Nephron progenitor cell (in vitro differentiated cells): Measurements from ENCODE around the gene ACAD10.

Experiments
- DNase-seq: peaks from one replicate; pipeline ENCODE4 v3.0.0; 2021
- H3K27ac Mint-ChIP-seq: 2 replicates; pipeline ENCODE4 v1.8.0; 2021; ENCODE audit warnings: mild to moderate bottlenecking, moderate library complexity, mixed read lengths
- H3K27me3 Mint-ChIP-seq: 2 replicates; pipeline ENCODE4 v1.8.0; 2021; ENCODE audit warnings: mild to moderate bottlenecking, low read depth, mixed read lengths; ENCODE audit not compliant: poor library complexity
- H3K36me3 Mint-ChIP-seq: 2 replicates; pipeline ENCODE4 v1.8.0; 2021; ENCODE audit warnings: low read depth, mixed read lengths
- H3K4me1 Mint-ChIP-seq: 2 replicates; pipeline ENCODE4 v1.8.0; 2021; ENCODE audit warnings: mixed read lengths
- H3K4me3 Mint-ChIP-seq: 2 replicates; pipeline ENCODE4 v1.8.0; 2021; ENCODE audit warnings: mild to moderate bottlenecking, moderate library complexity, mixed read lengths
- H3K9me3 Mint-ChIP-seq: 2 replicates; pipeline ENCODE4 v1.8.0; 2021; ENCODE audit warnings: mild to moderate bottlenecking, moderate library complexity, mixed read lengths
- TF ChIP-seq, protein P1 (sequence below): fragments of 200-600 bp; sonication (generic); IDR thresholded peaks from 2 replicates; pipeline ENCODE4 v1.5.0; 2021; ENCODE audit warnings: antibody characterized with exemption

ACAD10 gene

DNA sequence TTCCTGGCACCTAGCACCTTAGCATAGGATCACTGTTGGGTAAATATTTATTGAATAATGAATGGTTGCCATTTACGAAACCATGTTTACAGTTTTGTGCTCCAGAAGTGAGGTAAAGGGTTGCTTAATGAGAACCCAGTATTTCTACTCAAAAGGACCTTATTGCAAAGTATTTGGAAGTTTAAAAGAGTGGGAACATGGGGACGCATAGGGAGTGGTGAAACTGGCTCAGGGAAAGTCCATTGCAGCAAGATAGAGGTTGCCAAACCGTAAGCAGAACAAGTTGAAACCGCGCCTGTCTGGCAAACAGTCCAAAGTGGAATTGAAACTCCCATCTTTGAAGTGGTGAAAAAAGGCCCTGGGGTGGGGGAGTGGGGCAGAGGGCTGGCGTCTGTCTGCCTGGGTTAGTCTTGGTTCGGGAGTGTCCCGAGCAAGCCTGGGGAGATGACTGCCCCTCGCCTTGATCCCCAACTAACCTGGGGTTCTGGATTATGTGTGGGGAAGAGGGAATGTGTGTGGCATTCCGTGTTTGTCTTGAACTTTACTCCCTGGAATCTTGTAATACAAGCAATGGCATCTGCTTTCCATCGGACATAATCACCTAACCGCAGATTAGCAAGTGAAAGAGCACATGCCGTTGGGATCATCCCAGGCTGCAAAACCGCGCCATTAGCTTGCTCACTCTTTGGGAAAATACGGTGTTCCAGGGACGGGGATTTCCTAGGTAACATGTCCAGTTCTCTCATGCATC, 88.1 kb downstream of the ACAD10 start:
- no peak overlapping the region for H3K4me3 Mint-ChIP-seq
- TF ChIP-seq, protein P1, sequence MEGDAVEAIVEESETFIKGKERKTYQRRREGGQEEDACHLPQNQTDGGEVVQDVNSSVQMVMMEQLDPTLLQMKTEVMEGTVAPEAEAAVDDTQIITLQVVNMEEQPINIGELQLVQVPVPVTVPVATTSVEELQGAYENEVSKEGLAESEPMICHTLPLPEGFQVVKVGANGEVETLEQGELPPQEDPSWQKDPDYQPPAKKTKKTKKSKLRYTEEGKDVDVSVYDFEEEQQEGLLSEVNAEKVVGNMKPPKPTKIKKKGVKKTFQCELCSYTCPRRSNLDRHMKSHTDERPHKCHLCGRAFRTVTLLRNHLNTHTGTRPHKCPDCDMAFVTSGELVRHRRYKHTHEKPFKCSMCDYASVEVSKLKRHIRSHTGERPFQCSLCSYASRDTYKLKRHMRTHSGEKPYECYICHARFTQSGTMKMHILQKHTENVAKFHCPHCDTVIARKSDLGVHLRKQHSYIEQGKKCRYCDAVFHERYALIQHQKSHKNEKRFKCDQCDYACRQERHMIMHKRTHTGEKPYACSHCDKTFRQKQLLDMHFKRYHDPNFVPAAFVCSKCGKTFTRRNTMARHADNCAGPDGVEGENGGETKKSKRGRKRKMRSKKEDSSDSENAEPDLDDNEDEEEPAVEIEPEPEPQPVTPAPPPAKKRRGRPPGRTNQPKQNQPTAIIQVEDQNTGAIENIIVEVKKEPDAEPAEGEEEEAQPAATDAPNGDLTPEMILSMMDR, result no peak
- peak overlapping the region; percentile 99 for H3K27ac Mint-ChIP-seq
- H3K36me3 Mint-ChIP-seq, result peaks cover 10% of the 10 kb centered on the region
- H3K27me3 Mint-ChIP-seq, result peaks cover 4% of the 10 kb centered on the region
- DNase-seq, result no peak
- H3K4me1 Mint-ChIP-seq, result peaks cover 53% of the 10 kb centered on the region
- no peaks in the 10 kb centered on the region for H3K9me3 Mint-ChIP-seq

DNA sequence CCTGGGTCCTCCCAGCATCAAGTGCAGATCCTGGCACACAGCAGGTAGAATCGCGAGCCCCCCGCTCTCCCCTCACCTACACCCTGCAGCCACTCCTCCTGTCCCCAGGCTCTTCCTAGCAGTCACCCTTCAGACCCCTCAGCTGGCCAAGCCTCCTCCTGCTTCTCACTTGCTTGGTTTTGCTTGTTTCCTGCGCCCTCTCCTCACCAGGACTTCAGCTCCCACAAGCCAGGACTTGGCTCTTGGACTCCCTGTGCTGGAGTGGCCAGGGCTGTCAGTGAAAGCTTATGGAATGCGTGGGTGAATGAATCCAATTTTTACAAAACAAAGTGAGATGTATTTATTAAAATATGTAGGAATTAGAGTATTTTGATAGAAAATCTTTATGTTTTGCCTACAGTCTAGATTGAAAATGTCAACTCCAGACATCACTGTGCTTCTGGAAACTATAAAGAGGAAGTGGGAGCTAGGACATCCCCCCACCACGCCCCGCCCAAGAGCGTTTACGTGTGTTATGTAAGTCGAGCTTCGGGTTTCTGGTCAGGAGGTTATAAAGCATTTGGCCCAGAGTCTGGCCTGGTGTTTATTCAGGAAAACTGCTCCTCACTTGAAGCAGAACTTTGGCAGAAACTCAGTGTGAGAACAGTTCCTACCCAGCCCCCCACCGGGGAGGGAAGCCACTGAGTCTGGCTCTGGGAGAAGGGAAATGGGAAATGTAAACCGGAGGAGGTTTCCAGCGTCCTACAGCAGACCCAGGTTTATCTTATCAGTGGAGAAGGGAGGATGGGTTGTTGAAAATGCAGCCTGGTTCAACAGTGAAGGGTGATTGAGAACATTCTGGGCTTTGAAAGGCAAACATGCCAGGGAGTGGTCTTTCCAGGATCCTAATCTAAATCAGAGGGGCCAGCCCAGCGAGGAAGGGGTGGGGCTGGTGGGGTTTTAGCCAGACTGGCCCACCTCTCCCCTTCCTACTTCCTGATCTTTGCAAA, 89.6 kb downstream of the ACAD10 start:
- DNase-seq, result peak; percentile 26
- Mint-ChIP-seq H3K9me3 (no peaks in the 10 kb centered on the region), H3K27ac (peak overlapping the region; percentile 99), H3K4me3 (peak overlapping the region; percentile 72), H3K27me3 (peaks cover 4% of the 10 kb centered on the region), H3K36me3 (peaks cover 16% of the 10 kb centered on the region), H3K4me1 (peaks cover 53% of the 10 kb centered on the region)
- TF ChIP-seq, protein P1, result no peak

DNA sequence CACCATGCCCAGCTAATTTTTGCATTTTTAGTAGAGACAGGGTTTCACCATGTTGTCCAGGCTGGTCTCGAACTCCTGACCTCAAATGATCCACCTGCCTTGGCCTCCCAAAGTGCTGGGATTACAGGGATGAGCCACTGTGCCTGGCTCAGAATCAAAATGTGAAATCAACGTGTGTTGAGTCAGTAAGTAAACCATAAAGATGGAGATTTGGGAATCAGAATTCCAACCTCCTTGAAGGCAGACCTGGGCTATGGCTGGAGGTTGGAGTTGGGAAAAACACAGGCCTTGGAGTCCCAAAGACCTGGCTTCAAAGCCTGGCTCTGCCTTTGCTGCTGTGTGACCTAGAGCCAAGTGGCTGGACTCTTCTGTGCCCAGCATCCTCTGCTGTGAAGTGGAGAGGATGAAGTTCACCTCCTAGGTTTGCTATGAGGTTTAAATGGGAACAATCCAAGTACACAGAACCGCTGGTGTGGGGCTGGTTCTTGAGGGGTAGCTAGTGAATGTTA, 91.0 kb downstream of the ACAD10 start:
- Mint-ChIP-seq H3K36me3 (peaks cover 25% of the 10 kb centered on the region), H3K9me3 (peaks cover 3% of the 10 kb centered on the region), H3K27ac (peak overlapping the region; percentile 69), H3K4me1 (peaks cover 48% of the 10 kb centered on the region), H3K27me3 (peaks cover 4% of the 10 kb centered on the region), H3K4me3 (no peak overlapping the region)
- no peak for DNase-seq
- TF ChIP-seq, protein P1, result no peak

DNA sequence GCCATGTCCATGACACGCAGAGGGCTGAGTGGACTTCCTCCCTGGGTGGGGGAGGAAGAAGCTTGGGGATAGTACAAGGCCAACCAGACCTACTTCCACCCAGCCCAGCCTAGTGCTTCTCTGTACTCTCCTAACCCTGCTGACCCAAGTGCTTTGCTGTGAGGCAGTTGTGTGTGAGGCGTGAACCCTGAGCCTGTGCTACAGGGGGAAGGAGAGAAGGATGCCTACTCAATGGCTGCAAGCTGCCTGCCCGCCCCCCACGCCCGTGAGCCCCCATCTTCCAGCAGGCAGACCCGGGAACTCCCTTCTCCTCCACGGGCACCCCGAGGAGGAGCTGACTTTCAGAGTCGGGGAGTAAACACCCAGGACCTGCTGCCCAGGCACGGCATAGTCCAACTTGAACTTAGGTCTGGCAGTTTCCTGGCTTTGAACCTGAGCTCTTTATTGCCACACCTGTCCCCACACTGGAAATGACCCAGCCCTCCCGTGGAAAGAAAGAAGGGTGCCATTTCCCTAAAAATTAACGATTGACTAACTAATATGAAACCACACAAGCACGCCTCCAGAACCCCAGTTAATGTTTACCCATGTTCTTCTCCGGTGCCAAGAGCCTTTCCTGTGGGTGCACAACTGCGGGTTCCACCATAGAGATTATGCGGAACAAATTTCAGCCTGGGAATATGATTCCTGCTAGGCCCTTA, 91.6 kb downstream of the ACAD10 start:
- Mint-ChIP-seq H3K9me3 (peaks cover 3% of the 10 kb centered on the region), H3K4me1 (peaks cover 48% of the 10 kb centered on the region), H3K27ac (peak overlapping the region; percentile 69), H3K36me3 (peaks cover 28% of the 10 kb centered on the region), H3K27me3 (peaks cover 4% of the 10 kb centered on the region), H3K4me3 (no peak overlapping the region)
- TF ChIP-seq, protein P1, result no peak
- no peak for DNase-seq

DNA sequence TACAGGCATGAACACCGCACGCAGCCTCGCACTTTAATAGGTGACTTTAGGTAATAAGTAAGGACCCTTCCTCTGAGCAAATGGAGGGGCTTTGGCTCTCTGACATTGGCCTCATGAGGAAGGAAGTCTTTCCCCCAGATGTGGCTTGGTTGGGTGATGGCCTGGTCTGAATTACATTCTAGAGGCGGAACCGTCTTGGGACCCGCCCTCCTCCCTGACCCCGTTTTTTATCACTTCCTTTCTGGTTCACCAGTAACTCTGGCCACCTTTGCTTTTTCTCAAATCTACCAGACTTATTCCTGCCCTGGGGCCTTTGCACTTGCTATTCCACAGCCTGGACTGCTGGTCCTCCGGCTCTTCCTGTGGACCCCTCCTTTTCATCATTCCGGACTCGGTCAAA, 94.3 kb downstream of the ACAD10 start:
- Mint-ChIP-seq H3K36me3 (peaks cover 38% of the 10 kb centered on the region), H3K27ac (peak overlapping the region; percentile 9), H3K27me3 (peaks cover 4% of the 10 kb centered on the region), H3K9me3 (peaks cover 3% of the 10 kb centered on the region), H3K4me3 (no peak overlapping the region), H3K4me1 (peaks cover 27% of the 10 kb centered on the region)
- TF ChIP-seq, protein P1, result no peak
- no peak for DNase-seq
